ENCODE data around the gene PEAR1.
A peak's percentile ranks its signal among the peaks of the same experiment; 100 is the strongest.

The PEAR1 gene

GRCh38 chr1:156892190-156893047 lies 1.1 kb upstream of the PEAR1 start:
- TF ChIP-seq, protein P1, sequence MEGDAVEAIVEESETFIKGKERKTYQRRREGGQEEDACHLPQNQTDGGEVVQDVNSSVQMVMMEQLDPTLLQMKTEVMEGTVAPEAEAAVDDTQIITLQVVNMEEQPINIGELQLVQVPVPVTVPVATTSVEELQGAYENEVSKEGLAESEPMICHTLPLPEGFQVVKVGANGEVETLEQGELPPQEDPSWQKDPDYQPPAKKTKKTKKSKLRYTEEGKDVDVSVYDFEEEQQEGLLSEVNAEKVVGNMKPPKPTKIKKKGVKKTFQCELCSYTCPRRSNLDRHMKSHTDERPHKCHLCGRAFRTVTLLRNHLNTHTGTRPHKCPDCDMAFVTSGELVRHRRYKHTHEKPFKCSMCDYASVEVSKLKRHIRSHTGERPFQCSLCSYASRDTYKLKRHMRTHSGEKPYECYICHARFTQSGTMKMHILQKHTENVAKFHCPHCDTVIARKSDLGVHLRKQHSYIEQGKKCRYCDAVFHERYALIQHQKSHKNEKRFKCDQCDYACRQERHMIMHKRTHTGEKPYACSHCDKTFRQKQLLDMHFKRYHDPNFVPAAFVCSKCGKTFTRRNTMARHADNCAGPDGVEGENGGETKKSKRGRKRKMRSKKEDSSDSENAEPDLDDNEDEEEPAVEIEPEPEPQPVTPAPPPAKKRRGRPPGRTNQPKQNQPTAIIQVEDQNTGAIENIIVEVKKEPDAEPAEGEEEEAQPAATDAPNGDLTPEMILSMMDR (IDR thresholded peaks at IDR 0.05): peak; percentile 81

- TF ChIP-seq, protein P1 (IDR thresholded peaks at IDR 0.05): no peak
These were observed 483 bp downstream of the PEAR1 start for GRCh38 chr1:156894001-156894400.

GRCh38 chr1:156894711-156895454 lies 1.4 kb downstream of the PEAR1 start:
- TF ChIP-seq, protein P1 (IDR thresholded peaks at IDR 0.05): no peak

- TF ChIP-seq, protein P1 (IDR thresholded peaks at IDR 0.05): no peak
These were observed 1.9 kb downstream of the PEAR1 start for GRCh38 chr1:156895455-156895812.

DNA sequence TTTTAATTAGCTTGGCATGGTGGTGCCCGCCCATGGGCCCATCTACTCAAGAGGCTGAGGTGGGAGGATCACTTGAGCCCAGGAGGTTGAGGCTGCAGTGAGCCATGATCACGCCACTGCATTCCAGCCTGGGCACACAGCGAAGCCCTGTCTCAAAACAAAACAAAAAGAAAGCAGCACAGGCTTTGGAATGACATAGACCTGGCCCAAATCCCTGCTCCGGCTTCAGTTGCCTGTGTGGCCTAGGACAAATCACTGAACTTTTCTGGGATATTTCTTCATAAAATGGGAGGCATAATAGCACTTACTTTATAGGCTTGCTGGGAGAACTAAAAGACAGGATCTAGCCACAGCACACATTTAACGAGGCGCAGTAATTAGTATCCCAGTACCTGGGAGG lies 2.4 kb downstream of the PEAR1 start:
- TF ChIP-seq, protein P1 (IDR thresholded peaks at IDR 0.05): no peak

- TF ChIP-seq, protein P1 (IDR thresholded peaks at IDR 0.05): no peak
These were observed 3.0 kb downstream of the PEAR1 start for GRCh38 chr1:156896490-156897033.

GRCh38 chr1:156897078-156897825 lies 3.7 kb downstream of the PEAR1 start:
- TF ChIP-seq, protein P1 (IDR thresholded peaks at IDR 0.05): no peak
